ENCODE results near the gene GRXCR2.

DNA sequence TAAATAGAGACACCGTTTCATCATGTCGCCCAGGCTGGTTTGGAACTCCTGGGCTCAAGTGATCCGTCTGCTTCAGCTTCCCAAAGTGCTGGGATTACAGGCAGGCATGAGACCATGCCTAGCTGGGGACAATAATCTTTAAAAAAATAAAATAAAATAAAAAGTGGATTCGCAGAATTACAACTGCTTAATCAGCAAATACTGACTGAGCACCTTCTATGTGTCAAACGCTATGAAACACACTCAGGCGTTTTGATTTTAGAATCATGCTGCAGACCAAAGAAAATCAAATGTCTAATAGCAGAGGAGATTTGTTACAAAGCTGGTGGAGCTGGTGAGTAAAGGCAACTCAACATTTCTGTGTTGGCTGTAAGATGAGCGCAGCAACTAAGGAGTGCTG lies 40.9 kb upstream of the GRXCR2 start:
- TF ChIP-seq, protein P1, sequence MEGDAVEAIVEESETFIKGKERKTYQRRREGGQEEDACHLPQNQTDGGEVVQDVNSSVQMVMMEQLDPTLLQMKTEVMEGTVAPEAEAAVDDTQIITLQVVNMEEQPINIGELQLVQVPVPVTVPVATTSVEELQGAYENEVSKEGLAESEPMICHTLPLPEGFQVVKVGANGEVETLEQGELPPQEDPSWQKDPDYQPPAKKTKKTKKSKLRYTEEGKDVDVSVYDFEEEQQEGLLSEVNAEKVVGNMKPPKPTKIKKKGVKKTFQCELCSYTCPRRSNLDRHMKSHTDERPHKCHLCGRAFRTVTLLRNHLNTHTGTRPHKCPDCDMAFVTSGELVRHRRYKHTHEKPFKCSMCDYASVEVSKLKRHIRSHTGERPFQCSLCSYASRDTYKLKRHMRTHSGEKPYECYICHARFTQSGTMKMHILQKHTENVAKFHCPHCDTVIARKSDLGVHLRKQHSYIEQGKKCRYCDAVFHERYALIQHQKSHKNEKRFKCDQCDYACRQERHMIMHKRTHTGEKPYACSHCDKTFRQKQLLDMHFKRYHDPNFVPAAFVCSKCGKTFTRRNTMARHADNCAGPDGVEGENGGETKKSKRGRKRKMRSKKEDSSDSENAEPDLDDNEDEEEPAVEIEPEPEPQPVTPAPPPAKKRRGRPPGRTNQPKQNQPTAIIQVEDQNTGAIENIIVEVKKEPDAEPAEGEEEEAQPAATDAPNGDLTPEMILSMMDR (conservative IDR thresholded peaks at IDR 0.05), result no peak
- TF ChIP-seq ZFX (IDR thresholded peaks at IDR 0.05), result no peak
